Psoas muscle (tissue), 8 donors: ENCODE results near the gene ADAMTSL1. TPM values are rescaled to one million over a fixed set of nuclear protein-coding genes. Genes with fewer than 3 reads are reported as not detected.

ENCODE experiments used
- ATAC-seq, 4 donors: fragments of 200-7000 bp; cut with Tn5 transposase; one replicate each; pipeline ENCODE4 v1.9.1; 2020; ENCODE audit warnings: moderate library complexity in 3 of 4, mild to moderate bottlenecking in 2 of 4
- DNase-seq, 2 donors: peaks; one replicate each; pipeline ENCODE4 v3.0.0-alpha.2; 2020
- H3K27ac ChIP-seq: fragments of 200-600 bp; one replicate; pipeline ENCODE4 v1.8.0; 2022
- H3K27me3 ChIP-seq, 3 donors: fragments of 200-600 bp in 1 of 3; one replicate each; pipeline versions ENCODE4 v1.6.1 to v1.8.0; 2013 to 2022; ENCODE audit warnings: low read length in 2 of 3, mild to moderate bottlenecking in 2 of 3, moderate library complexity in 1 of 3; ENCODE audit not compliant: insufficient read depth in 3 of 3
- H3K36me3 ChIP-seq, 2 donors: fragments of 200-600 bp in 1 of 2; one replicate each; pipeline versions ENCODE4 v1.6.1 to v1.8.0; 2013 to 2022; ENCODE audit warnings: low read depth in 1 of 2, mild to moderate bottlenecking in 1 of 2, moderate library complexity in 1 of 2; ENCODE audit not compliant: insufficient read depth in 1 of 2
- H3K4me1 ChIP-seq: fragments of 200-600 bp; one replicate; pipeline ENCODE4 v1.8.0; 2022
- H3K4me3 ChIP-seq: fragments of 200-600 bp; one replicate; pipeline ENCODE4 v1.8.0; 2022; ENCODE audit warnings: mild to moderate bottlenecking
- H3K9me3 ChIP-seq: fragments of 200-600 bp; one replicate; pipeline ENCODE4 v1.8.0; 2022
- WGBS, 3 donors: extraction: QIAGEN DNeasy Blood & Tissue Kit; methylation state at CpG; one replicate each; pipeline versions ENCODE4 v1.1.6 to v1.1.7; 2013; 5-methylcytosine and 5-hydroxymethylcytosine counted together
- intact Hi-C, 2 donors: fragments of 100-400 bp; cut with DNase I; formaldehyde crosslinking; loops; one replicate each; pipeline versions ENCODE4 v1.11.0 to v1.14.2; 2022
- polyA plus RNA-seq, 3 donors: library from polyadenylated mRNA; stranded (reverse); fragments of 200-250 nt; gene quantifications; one replicate each; pipeline ENCODE4 v1.2.3, GENCODE V29; 2013
- total RNA-seq, 4 donors: library from RNA; stranded (reverse); fragmentation: NEBNext Ultra II Directional in 2 of 4; extraction: Animal tissue kit (Norgen Biotek cat#: 25700) in 2 of 4; gene quantifications; one replicate each; pipeline versions ENCODE4 v1.2.1 to v1.2.4, GENCODE V29; 2021 to 2023
- TF ChIP-seq, protein P1 (sequence below): fragments of 200-600 bp; IDR thresholded peaks from one replicate; pipeline ENCODE4 v1.8.0; 2022; ENCODE audit warnings: antibody characterized with exemption
- donor health status: healthy with polysubstance abuse.
- donor health status: DM: no; HTN: no; CAD: no; lungs with moderate emphysema.
- donor health status: Bipolar disorder and iron deficiency.
- donor health status: healthy.
- donor health status: DM: yes; HTN: yes; CAD: no.
- donor health status: DM: no; HTN: no; CAD: no.
- donor health status: DM: no; HTN: no; CAD: no.
- donor health status: DM: yes; HTN: yes; CAD: no.

Gene ADAMTSL1
- total and polyA plus RNA-seq, 7 donors: 0.08 to 0.57 (median 0.28) TPM

DNA sequence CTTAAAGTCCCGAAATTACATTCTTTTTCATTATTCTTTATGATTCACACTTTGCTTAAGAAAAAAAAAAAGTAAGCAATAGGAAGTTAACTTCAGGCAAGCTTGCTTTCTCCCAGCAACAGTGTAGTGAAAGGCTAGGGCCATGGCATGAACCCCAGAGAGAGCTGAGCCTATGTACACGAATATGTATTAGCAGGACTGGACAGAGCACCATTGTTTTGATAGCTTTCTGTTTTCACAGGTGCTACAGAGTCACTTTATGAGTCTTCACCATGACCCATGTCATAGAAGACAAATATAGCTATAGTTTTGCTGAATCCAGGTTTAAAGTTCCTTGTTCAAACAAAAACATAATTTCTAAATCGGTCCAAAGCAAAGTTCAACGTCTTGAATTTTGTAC lies 199.2 kb downstream of the ADAMTSL1 start:
- no peaks in the 10 kb centered on the region for H3K9me3 ChIP-seq
- ATAC-seq: no peak
- no peaks in the 10 kb centered on the region for H3K36me3 ChIP-seq
- TF ChIP-seq, protein P1, sequence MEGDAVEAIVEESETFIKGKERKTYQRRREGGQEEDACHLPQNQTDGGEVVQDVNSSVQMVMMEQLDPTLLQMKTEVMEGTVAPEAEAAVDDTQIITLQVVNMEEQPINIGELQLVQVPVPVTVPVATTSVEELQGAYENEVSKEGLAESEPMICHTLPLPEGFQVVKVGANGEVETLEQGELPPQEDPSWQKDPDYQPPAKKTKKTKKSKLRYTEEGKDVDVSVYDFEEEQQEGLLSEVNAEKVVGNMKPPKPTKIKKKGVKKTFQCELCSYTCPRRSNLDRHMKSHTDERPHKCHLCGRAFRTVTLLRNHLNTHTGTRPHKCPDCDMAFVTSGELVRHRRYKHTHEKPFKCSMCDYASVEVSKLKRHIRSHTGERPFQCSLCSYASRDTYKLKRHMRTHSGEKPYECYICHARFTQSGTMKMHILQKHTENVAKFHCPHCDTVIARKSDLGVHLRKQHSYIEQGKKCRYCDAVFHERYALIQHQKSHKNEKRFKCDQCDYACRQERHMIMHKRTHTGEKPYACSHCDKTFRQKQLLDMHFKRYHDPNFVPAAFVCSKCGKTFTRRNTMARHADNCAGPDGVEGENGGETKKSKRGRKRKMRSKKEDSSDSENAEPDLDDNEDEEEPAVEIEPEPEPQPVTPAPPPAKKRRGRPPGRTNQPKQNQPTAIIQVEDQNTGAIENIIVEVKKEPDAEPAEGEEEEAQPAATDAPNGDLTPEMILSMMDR: no peak
- no peak overlapping the region for H3K4me3 ChIP-seq
- H3K4me1 ChIP-seq: no peaks in the 10 kb centered on the region
- H3K27ac ChIP-seq: no peak overlapping the region
- H3K27me3 ChIP-seq: no peaks in the 10 kb centered on the region
- 71 to 72% (median 72%) methylated on average over 4 of the region's 4 CpGs for WGBS, 3 donors
- DNase-seq: no peak
- intact Hi-C loops: no loop called here

DNA sequence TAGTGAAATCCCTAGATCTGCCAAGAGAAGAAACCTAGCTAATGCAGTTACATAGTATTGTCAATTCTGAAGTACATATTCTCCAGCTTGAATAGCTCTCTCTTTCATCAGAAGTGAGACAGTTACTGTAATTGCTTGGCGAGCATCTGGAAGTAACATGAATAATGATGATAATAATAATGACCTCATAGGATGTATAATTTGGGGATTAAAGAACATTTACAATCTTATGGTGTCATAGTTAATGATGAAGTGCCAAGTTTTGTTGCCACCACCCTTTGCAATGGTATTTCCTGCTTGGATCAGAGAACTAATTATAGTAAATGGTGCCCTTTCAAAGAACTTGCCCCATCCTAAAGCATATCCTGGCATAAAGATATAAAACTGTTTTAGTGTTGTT lies 201.4 kb downstream of the ADAMTSL1 start:
- TF ChIP-seq, protein P1: no peak
- H3K27me3 ChIP-seq: no peaks in the 10 kb centered on the region
- H3K4me3 ChIP-seq: no peak overlapping the region
- H3K4me1 ChIP-seq: no peaks in the 10 kb centered on the region
- H3K36me3 ChIP-seq: no peaks in the 10 kb centered on the region
- WGBS, 3 donors: 91 to 93% (median 93%) methylated on average over 1 of the region's 1 CpG
- no peak overlapping the region for H3K27ac ChIP-seq
- no peaks in the 10 kb centered on the region for H3K9me3 ChIP-seq
- ATAC-seq: no peak
- DNase-seq: no peak
- intact Hi-C loops: no loop called here

DNA sequence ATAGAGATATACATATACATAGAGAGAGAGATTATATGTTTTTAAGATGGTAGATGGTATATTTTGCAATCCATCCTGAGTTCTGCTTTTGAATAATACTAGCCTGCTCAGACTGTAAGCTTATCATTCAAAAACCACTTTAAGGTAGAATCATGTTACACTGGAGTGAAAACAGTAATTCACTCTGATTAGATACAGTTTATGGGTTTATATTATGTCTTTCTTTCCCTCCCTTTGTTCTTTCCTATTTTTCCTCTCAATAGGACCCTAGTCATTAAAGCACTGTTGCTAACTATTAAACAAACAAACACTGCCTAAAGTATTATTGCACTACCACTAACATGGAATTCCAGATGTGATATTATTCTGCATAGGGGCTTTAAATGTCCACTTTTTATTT lies 202.0 kb downstream of the ADAMTSL1 start:
- Histone ChIP-seq H3K36me3 (no peaks in the 10 kb centered on the region), H3K4me1 (no peaks in the 10 kb centered on the region), H3K27me3 (no peaks in the 10 kb centered on the region), H3K27ac (no peak overlapping the region), H3K9me3 (no peaks in the 10 kb centered on the region), H3K4me3 (no peak overlapping the region)
- intact Hi-C loops: no loop called here
- TF ChIP-seq, protein P1: no peak
- DNase-seq (no peak), ATAC-seq (no peak)

DNA sequence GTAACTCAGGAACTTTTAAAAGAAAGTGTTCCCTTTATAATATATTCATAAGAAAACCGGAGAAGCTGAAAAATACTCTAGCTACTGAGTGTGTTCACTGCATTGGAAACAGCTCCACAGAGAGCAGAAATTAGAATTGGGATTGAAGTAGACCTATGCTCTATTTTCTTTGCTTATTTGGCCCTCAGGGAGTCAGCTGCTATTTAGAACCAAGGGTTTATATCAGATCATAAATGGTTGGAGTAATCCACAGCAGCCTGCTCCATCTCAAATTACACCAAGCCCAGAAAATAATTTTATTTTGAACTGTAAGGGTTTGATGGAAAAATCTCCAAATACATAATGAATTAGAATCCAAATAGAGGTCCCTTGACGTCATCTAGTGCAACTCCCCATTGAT lies 202.6 kb downstream of the ADAMTSL1 start:
- no peak overlapping the region for H3K27ac ChIP-seq
- intact Hi-C loops: no loop called here
- TF ChIP-seq, protein P1: no peak
- H3K27me3 ChIP-seq: no peaks in the 10 kb centered on the region
- no peaks in the 10 kb centered on the region for H3K9me3 ChIP-seq
- no peak for DNase-seq
- ATAC-seq: no peak
- 62 to 69% (median 66%) methylated on average over 2 of the region's 2 CpGs for WGBS, 3 donors
- H3K36me3 ChIP-seq: no peaks in the 10 kb centered on the region
- H3K4me3 ChIP-seq: no peak overlapping the region
- no peaks in the 10 kb centered on the region for H3K4me1 ChIP-seq

DNA sequence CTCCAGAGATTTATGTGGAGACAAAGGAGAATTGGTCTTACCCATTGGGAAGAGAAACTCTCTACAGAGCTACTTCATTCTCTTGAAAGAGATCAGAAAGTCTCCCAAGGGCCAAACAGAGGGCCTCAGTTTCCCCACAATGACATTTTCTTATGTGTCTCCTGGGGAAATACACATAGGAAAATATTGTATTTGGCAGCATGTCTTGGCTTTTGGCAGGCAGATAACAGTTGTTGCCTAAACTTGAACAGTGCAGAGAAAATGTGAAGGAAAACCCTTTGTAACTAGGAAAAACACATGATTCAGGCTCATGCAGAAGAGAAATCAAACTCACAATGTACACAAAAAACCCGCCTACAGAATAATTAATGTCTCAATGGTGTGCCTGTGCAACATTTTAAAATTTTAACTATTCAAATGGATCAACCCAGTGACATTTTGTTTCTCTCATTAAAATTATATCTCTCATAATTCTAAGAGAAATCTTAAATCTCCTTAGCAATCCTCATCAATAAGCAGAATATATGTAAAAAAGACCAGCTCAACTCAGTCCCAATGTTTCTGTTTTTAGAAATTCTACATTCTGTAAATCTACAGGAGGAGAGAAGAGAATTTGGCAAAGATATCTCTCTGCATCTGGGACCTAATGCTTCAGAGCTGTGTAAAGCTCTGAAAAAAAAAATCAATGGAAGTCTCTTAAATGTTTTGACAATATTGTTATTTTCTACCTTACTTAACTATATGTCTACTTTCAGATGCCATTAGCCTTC lies 205.1 kb downstream of the ADAMTSL1 start:
- 70 to 86% (median 74%) methylated on average over 1 of the region's 1 CpG for WGBS, 3 donors
- DNase-seq: no peak

More for the DNA sequence above, 205.1 kb downstream of the ADAMTSL1 start:
- intact Hi-C loops: no loop called here
- no peaks in the 10 kb centered on the region for H3K36me3 ChIP-seq
- no peaks in the 10 kb centered on the region for H3K9me3 ChIP-seq
- H3K4me1 ChIP-seq: no peaks in the 10 kb centered on the region
- no peak overlapping the region for H3K27ac ChIP-seq
- no peak overlapping the region for H3K4me3 ChIP-seq
- no peaks in the 10 kb centered on the region for H3K27me3 ChIP-seq
- no peak for ATAC-seq
- TF ChIP-seq, protein P1: no peak
